Neural cell (in vitro differentiated cells): ENCODE measurements around the gene MOSMO. TPM values are rescaled to one million over a fixed set of nuclear protein-coding genes. Genes with fewer than 3 reads are reported as not detected.

Experiments used
- H2AFZ ChIP-seq: fragments of 200-600, 300-800 bp; sonication (generic), shearing (Covaris generic); 2 replicates; pipeline ENCODE4 v1.6.0; 2014; ENCODE audit warnings: low read depth, mild to moderate bottlenecking, antibody characterized with exemption, low read length, moderate library complexity
- H3F3A ChIP-seq: fragments of 200-600 bp; shearing (Covaris generic); 2 replicates; pipeline ENCODE4 v1.6.1; 2016; ENCODE audit warnings: mild to moderate bottlenecking, moderate library complexity, mixed read lengths, antibody characterized with exemption, low read length; ENCODE audit not compliant: insufficient read depth, poor library complexity, severe bottlenecking
- H3K27ac ChIP-seq: fragments of 200-600, 300-800 bp; sonication (generic), shearing (Covaris generic); 2 replicates; pipeline ENCODE4 v1.5.1; 2014; ENCODE audit warnings: mild to moderate bottlenecking, low read length, moderate library complexity
- H3K27me3 ChIP-seq: fragments of 300-800, 200-600 bp; sonication (generic), shearing (Covaris generic); 2 replicates; pipeline ENCODE4 v1.6.0; 2014; ENCODE audit warnings: mild to moderate bottlenecking, low read depth, low read length, moderate library complexity; ENCODE audit not compliant: insufficient read depth
- H3K36me3 ChIP-seq: fragments of 300-800, 200-600 bp; sonication (generic), shearing (Covaris generic); 2 replicates; pipeline ENCODE4 v1.5.1; 2014; ENCODE audit warnings: mild to moderate bottlenecking, antibody characterized with exemption, low read length, moderate library complexity; ENCODE audit not compliant: insufficient read depth
- H3K4me2 ChIP-seq: fragments of 300-800, 200-600 bp; sonication (generic), shearing (Covaris generic); 2 replicates; pipeline ENCODE4 v1.6.0; 2014; ENCODE audit warnings: mild to moderate bottlenecking, low read length
- H3K4me3 ChIP-seq: fragments of 300-800, 200-600 bp; sonication (generic), shearing (Covaris generic); 2 replicates; pipeline ENCODE4 v1.5.1; 2014; ENCODE audit warnings: mild to moderate bottlenecking, low read length, moderate library complexity
- H3K79me2 ChIP-seq: fragments of 200-600 bp; shearing (Covaris generic); replicated peaks from 2 replicates; pipeline ENCODE4 v1.6.0; 2014; ENCODE audit warnings: mild to moderate bottlenecking, low read length, moderate library complexity; ENCODE audit not compliant: insufficient read depth
- H3K9ac ChIP-seq: fragments of 300-800, 200-600 bp; sonication (generic), shearing (Covaris generic); 2 replicates; pipeline ENCODE4 v1.6.1; 2016; ENCODE audit warnings: mild to moderate bottlenecking, low read length, mixed read lengths
- H3K9me2 ChIP-seq: fragments of 200-600 bp; shearing (Covaris generic); 2 replicates; pipeline ENCODE4 v1.6.1; 2016; ENCODE audit warnings: mild to moderate bottlenecking, low read length, mixed read lengths; ENCODE audit not compliant: insufficient read depth
- H3K9me3 ChIP-seq: fragments of 200-600, 300-800 bp; sonication (generic), shearing (Covaris generic); 2 replicates; pipeline ENCODE4 v1.6.1; 2016; ENCODE audit warnings: mild to moderate bottlenecking, mixed run types, low read length, moderate library complexity, mixed read lengths
- H4K20me1 ChIP-seq: fragments of 200-600 bp; shearing (Covaris generic); 2 replicates; pipeline ENCODE4 v1.6.1; 2016; ENCODE audit warnings: mild to moderate bottlenecking, mixed run types; ENCODE audit not compliant: insufficient read depth
- EP300 ChIP-seq: fragments of 450-650 bp; conservative IDR thresholded peaks from 2 replicates; pipeline ENCODE4 v1.6.1; 2014; ENCODE audit warnings: antibody characterized with exemption, mild to moderate bottlenecking, moderate library complexity; ENCODE audit not compliant: poor library complexity, severe bottlenecking
- EZH2 ChIP-seq: fragments of 200-600, 300-800 bp; shearing (Covaris generic), sonication (generic); IDR thresholded peaks from 2 replicates; pipeline ENCODE4 v1.6.1; 2014; ENCODE audit warnings: antibody characterized with exemption, low read length, borderline replicate concordance, mild to moderate bottlenecking; ENCODE audit not compliant: insufficient read depth, poor library complexity, severe bottlenecking
- MXI1 ChIP-seq: fragments of 450-650 bp; conservative IDR thresholded peaks from 2 replicates; pipeline ENCODE4 v1.6.1; 2014; ENCODE audit warnings: antibody characterized with exemption, mild to moderate bottlenecking; ENCODE audit not compliant: poor library complexity, severe bottlenecking
- POLR2AphosphoS5 ChIP-seq: IDR thresholded peaks from 2 replicates; pipeline ENCODE4 v1.6.1; 2012
- RAD21 ChIP-seq: fragments of 450-650 bp; conservative IDR thresholded peaks from 2 replicates; pipeline ENCODE4 v1.6.1; 2014; ENCODE audit warnings: antibody characterized with exemption, mild to moderate bottlenecking, moderate library complexity
- SMC3 ChIP-seq: fragments of 450-650 bp; conservative IDR thresholded peaks from 2 replicates; pipeline ENCODE4 v1.6.1; 2014; ENCODE audit warnings: antibody characterized with exemption, mild to moderate bottlenecking, moderate library complexity; ENCODE audit not compliant: poor library complexity
- TAF1 ChIP-seq: IDR thresholded peaks from 2 replicates; pipeline ENCODE4 v1.6.1; 2012; ENCODE audit warnings: low read depth
- polyA plus RNA-seq: library from polyadenylated mRNA; depleted of rRNA; stranded (reverse); fragments of >200 nt; gene quantifications from 2 replicates; pipeline ENCODE4 v1.2.3, GENCODE V29; 2014
- TF ChIP-seq, protein P1 (sequence below): fragments of 450-650 bp; IDR thresholded peaks from 2 replicates; pipeline ENCODE4 v1.5.1; 2014; ENCODE audit warnings: antibody characterized with exemption, mild to moderate bottlenecking, moderate library complexity; ENCODE audit not compliant: poor library complexity, severe bottlenecking
- TF ChIP-seq, protein P2 (sequence below): IDR thresholded peaks from 2 replicates; pipeline ENCODE4 v1.6.1; 2012; ENCODE audit warnings: borderline replicate concordance

The MOSMO gene
- polyA plus RNA-seq, 1 donor from 2014 or later: 56.3 TPM

DNA sequence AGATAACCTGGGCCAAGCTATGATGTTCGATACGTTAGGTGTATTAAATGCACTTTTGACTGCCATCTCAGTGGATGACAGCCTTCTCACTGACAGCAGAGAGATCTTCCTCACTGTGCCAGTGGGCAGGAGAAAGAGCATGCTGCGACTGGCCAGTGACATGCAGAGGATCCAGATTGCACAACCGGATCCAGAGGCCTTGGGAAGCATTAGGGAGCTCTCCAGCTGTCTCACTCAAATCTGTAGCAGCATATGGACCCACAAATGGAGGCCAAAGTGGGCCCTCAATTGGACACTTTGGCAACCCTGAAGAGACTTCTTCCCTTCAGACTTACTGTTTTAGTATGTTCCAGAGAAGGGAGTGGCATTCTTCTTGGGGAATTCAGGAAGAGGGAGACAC is 27.9 kb upstream of the MOSMO start:
- H3K36me3 ChIP-seq: peaks cover 33% of the 10 kb centered on the region
- H3K9me2 ChIP-seq: no peaks in the 10 kb centered on the region
- H4K20me1 ChIP-seq: no peaks in the 10 kb centered on the region
- no peak overlapping the region for H3K4me3 ChIP-seq
- no peaks in the 10 kb centered on the region for H3K9me3 ChIP-seq
- no peak overlapping the region for H3K9ac ChIP-seq
- TF ChIP-seq SMC3 (no peak), MXI1 (no peak), POLR2AphosphoS5 (no peak), EZH2 (no peak), EP300 (no peak), RAD21 (no peak), TAF1 (no peak)
- TF ChIP-seq, protein P1, sequence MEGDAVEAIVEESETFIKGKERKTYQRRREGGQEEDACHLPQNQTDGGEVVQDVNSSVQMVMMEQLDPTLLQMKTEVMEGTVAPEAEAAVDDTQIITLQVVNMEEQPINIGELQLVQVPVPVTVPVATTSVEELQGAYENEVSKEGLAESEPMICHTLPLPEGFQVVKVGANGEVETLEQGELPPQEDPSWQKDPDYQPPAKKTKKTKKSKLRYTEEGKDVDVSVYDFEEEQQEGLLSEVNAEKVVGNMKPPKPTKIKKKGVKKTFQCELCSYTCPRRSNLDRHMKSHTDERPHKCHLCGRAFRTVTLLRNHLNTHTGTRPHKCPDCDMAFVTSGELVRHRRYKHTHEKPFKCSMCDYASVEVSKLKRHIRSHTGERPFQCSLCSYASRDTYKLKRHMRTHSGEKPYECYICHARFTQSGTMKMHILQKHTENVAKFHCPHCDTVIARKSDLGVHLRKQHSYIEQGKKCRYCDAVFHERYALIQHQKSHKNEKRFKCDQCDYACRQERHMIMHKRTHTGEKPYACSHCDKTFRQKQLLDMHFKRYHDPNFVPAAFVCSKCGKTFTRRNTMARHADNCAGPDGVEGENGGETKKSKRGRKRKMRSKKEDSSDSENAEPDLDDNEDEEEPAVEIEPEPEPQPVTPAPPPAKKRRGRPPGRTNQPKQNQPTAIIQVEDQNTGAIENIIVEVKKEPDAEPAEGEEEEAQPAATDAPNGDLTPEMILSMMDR: no peak
- TF ChIP-seq, protein P2, sequence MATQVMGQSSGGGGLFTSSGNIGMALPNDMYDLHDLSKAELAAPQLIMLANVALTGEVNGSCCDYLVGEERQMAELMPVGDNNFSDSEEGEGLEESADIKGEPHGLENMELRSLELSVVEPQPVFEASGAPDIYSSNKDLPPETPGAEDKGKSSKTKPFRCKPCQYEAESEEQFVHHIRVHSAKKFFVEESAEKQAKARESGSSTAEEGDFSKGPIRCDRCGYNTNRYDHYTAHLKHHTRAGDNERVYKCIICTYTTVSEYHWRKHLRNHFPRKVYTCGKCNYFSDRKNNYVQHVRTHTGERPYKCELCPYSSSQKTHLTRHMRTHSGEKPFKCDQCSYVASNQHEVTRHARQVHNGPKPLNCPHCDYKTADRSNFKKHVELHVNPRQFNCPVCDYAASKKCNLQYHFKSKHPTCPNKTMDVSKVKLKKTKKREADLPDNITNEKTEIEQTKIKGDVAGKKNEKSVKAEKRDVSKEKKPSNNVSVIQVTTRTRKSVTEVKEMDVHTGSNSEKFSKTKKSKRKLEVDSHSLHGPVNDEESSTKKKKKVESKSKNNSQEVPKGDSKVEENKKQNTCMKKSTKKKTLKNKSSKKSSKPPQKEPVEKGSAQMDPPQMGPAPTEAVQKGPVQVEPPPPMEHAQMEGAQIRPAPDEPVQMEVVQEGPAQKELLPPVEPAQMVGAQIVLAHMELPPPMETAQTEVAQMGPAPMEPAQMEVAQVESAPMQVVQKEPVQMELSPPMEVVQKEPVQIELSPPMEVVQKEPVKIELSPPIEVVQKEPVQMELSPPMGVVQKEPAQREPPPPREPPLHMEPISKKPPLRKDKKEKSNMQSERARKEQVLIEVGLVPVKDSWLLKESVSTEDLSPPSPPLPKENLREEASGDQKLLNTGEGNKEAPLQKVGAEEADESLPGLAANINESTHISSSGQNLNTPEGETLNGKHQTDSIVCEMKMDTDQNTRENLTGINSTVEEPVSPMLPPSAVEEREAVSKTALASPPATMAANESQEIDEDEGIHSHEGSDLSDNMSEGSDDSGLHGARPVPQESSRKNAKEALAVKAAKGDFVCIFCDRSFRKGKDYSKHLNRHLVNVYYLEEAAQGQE: no peak
- H3K4me2 ChIP-seq: no peak overlapping the region
- H3K79me2 ChIP-seq: no peaks in the 10 kb centered on the region
- no peaks in the 10 kb centered on the region for H3F3A ChIP-seq
- no peaks in the 10 kb centered on the region for H3K27me3 ChIP-seq
- H3K27ac ChIP-seq: no peak overlapping the region
- no peak overlapping the region for H2AFZ ChIP-seq

DNA sequence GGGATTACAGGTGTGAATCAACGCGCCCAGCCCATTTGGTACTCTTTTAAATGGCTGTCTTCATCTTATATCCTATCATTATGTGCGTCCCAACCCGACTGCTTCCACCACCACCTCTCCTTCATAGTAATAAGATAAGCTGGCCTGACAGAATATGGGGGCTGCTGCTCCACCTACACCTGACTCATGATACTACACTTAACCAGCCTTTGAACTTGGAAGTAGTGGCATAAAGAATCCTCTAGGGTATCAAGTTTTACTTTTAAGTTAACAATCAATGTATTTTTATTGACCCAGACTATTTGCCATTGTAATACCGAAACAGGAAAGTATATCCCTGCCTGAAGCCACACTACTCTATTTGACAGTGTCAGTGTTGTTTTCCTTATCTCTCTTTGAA is 25.8 kb upstream of the MOSMO start:
- Histone ChIP-seq H3K27ac (no peak overlapping the region), H3K9me3 (no peaks in the 10 kb centered on the region), H3F3A (no peaks in the 10 kb centered on the region), H3K27me3 (no peaks in the 10 kb centered on the region), H3K79me2 (no peaks in the 10 kb centered on the region), H3K9ac (no peak overlapping the region), H3K4me2 (no peak overlapping the region), H3K36me3 (peaks cover 28% of the 10 kb centered on the region), H2AFZ (no peak overlapping the region), H4K20me1 (no peaks in the 10 kb centered on the region), H3K4me3 (no peak overlapping the region), H3K9me2 (no peaks in the 10 kb centered on the region)
- TF ChIP-seq, protein P1: no peak
- TF ChIP-seq EZH2: no peak
- TF ChIP-seq, protein P2: no peak
